CD4-positive, alpha-beta T cell treated with Interleukin-21 for 1 hour (primary cell): ENCODE measurements around the gene ADCY9.
"Not testable (repeated sequence)": the region's sequence is repeated elsewhere in the genome, so short reads cannot be mapped to it uniquely, and the experiment has no call there.

Experiments
- DNase-seq: peaks from one replicate; pipeline ENCODE4 v3.0.0-alpha.2; 2020

ADCY9 gene

DNA sequence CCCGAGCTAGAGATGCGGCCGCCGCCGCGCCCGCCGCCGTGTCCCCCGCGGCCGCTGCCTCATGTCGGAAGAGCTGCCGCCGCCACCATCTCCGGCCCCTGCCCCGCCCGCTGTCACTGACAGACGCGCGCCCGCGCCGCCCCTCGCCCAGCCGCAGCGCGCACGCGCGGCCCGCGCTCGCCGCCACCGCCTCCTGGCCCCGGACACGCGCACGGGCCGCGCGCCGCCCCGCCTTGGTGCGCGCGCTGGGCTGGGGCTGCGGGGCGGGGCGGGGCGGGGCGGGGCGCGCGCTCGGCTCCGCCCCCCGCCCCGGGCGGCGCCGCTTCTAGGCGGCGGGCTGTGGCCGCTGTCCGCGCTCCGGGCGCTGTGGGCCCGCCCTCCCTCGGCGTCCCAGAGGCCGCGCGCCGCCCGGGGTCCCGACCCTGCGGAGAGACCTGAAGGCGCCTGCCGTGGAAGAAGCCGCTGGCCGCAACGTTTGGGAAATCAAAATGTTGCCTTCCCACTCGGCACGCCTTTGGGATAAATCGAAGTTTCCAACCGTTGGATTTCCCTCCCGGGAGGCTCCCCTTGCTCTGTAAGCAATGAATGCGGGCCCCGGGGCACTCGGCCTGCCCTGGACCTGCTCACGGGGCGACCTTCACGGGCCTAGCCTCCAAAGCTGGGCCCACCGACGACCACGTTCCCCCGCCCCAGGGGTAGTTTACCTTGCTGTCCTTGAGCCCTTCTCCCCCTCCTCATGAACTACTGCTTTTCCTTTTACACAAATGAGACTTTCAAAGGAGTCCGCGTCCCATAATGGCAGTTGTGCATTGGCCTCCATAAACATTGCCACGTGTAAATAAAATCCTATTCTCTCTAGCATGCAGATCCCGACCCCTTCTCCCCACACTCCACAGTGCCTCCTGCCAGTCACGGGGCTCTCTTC is at the start of gene ADCY9:
ADCY9 (minus strand) TSS at position 118 of the 925 bp plus-strand sequence. CDS start 1,000 bp downstream, outside the sequence.
- peak; percentile 86 for DNase-seq

DNA sequence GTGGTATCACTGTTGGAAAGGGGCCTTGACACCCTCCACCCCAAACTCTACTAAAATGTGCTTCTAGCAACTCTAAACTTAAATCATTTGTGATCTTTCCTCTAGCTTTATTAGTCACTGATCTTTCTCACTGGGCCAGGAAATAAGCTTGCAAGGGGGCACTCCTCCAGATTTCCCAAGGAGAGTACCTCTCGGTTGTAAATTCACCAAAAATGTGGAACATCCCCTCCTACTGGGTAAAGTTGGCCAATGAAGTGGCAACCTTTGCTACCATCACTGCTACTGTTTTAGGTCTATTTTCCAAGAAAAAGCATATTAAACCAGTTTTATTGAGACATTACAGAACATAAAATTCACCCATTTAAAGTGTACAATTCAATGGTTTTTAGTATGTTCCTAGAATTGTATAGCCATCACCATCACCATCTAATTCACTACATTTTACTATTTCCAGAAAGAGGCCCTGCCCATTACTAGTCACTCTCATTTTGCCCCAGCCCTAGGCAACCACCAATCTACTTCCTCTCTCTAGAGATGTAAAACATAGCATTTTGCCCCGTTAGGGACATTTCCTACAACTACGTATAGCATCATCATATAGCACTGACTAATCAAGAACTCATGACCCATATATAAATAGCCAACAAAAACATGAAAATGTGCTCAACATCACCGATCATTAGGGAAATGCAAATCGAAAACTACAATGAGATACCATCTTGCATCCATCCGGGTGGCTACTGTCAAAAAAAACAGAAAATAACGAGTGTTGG is 44.6 kb upstream of the ADCY9 start:
- DNase-seq, result peak; percentile 2

DNA sequence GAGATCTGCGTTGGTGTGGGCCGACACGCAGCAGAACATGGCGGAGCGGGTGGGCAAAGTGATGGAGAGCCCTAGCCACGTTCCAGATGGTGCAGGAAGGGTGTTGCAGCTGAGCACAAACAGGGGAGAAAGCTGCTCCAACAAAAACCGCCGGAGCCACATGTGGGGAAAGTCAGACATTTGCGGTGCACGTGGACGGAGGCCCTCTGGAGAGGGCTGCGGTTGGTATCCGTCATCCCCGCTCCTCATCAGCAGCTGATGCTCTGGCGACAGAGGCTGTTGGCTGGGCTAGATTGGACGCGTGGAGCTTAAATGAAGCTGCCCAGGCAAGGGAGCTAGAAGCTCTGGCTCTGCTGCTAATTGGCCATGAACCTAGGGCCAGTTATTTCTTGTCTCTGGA is 43.5 kb upstream of the ADCY9 start:
- DNase-seq, result no peak

DNA sequence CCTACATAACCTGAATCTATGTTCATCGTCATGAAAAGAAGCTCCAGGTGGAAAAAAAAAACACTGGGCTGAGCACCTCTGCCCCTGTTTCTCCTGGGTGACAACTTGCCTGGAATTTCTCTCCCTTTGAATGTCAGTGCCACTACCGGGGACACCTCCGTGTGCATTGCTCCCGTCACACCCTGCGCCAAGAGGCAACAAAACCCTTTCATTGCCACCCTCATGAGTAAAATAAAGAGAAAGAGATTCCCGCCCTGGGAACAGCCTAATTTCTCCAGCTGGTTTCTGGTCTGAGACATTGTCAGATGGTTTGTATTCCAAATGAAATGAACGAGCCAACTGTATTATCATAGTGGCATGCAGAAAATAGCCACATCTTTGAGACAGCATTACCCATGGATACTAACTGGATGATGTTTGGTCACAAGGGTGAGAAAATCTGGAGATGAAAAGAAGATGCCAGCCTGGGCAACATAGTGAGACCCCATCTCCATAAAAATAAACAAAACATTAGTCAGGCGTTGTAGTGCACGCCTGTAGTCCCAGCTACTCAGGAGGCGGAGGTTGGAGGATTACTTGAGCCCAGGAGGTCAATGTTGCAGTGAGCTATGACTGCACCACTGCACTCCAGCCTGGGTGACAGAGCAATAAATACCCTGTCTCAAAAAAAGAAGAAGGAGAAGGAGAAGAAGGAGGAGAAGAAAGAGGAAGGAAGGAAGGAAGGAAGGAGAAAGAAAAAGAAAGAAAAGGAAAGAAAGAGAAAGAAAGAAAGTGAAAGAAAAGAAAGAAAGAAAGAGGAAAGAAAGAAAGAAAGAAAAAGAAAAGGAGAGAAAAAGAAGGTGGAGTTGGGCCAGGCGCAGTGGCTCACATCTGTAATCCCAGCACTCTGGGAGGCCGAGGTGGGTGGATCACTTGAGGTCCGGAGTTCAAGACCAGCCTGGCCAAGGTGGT is 42.2 kb upstream of the ADCY9 start:
- no peak for DNase-seq

DNA sequence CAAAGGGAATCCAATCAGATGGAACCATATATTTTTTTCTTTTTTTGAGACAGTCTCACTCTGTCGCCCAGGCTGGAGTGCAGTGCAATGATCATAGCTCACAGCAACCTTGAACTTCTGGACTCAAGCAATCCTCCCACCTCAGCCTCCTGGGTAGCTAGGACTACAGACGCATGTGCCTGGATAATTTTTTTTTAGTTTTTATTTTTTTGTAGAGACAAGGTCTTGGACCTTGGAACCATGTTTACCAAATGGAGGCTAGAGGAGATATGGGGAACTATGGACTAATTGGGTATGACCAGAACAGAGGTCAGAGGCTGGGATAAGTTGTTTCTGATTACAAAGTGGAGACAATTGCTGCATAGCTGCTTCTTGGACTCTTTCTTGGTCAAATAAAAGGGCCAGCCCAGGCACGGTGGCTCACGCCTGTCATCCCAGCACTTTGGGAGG is 41.2 kb upstream of the ADCY9 start:
- DNase-seq, result no peak

DNA sequence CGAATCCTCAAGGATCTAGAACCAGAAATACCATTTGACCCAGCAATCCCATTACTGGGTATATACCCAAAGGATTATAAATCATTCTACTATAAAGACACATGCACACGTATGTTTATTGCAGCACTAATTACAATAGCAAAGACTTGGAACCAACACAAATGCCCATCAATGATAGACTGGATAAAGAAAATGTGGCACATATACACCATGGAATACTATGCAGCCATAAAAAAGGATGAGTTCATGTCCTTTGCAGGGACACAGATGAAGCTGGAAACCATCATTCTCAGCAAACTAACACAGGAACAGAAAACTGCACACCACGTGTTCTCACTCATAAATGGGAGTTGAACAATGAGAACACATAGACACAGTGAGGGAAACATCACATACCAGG is 40.3 kb upstream of the ADCY9 start:
- DNase-seq, result not testable (repeated sequence)

DNA sequence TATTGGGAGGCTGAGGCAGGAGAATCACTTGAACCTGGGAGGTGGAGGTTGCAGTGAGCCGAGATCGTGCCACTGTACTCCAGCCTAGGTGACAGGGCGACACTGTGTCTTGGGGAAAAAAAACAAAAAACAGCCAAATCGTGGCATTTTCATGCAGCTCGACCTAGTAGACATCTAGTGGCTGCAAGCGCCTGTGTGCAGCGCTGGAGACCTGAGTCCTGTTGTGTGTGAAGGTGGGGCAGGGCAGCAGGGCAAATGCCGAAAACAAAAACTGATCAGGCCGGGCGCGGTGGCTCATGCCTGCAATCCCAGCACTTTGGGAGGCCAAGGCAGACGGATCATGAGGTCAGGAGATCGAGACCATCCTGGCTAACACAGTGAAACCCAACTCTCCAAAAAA is 37.1 kb upstream of the ADCY9 start:
- DNase-seq, result not testable (repeated sequence)

DNA sequence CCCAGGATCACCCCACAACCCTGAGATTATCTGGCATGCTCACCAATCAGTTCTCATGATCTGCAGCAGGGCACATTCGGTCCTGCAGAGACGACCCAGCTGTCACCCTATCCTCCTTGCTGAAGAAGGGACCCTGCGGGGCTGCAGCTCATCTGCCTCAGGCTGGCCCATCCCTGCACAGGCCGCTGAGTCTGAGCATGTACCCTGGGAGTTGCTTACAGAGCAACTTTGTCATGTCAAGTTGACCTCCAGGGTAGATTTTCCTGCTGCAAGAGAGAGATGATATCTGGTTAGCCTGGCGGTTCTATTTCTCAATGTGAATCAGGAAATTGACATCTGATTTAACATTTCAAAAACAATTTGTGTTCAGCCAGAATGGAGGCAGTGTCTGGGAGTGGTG is 36.0 kb upstream of the ADCY9 start:
- DNase-seq, result no peak

DNA sequence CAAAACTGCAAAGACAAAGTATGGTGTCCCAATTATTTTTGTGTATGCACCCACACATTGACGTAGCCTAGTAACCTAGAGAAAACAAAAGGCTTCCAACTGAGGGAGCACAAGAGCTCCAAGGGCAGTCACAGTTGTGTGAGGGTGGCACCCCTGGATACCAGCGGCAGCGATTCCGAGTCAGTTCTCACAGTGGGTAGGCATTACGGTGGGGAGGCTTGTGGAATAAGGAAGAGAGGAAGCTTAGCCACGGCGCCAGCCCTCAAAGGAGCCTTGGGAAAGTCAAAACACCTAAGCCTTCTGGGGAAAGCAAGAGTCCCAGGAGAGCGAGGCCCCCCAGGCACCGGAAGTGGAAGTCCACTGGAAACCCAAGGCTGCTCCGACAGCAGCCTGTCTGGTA is 31.0 kb upstream of the ADCY9 start:
- DNase-seq, result no peak

DNA sequence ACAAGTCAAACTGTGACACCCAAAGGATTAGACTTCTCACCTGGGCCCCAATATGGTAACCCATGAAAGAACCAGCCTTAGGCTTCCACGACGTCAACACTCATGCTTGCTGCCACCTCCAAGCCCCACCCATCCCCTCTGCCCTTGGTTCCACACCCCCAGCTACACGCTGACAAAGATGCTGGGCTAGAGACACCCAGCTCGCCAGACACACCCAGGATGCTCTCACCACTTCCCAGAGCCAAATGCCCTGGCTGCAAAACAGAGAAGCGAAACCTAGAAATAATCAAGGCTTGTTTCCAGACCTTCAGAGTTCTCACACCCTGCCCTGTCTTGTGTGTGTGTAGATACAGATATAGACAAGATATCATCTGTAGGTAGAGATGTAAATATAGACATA is 26.0 kb upstream of the ADCY9 start:
- DNase-seq, result peak; percentile 77

DNA sequence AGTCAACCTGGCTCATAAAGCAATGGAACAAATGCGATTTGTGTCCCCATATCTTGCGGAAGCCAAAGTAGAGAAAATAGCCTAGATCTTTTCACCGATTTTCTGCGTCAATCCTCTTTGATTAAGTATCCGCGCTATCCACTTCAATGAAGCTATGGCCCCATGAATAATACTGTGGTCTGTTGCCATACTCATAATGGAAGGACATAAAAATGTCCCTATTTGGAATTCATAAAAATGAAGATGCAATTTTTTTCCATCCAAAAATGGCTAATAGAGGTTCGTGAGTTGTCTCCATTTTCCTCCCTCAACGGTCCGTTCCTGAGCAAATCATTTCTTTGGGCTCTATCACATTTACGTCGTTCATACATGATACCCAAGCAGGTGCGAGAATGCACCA is 25.4 kb upstream of the ADCY9 start:
- DNase-seq, result no peak

DNA sequence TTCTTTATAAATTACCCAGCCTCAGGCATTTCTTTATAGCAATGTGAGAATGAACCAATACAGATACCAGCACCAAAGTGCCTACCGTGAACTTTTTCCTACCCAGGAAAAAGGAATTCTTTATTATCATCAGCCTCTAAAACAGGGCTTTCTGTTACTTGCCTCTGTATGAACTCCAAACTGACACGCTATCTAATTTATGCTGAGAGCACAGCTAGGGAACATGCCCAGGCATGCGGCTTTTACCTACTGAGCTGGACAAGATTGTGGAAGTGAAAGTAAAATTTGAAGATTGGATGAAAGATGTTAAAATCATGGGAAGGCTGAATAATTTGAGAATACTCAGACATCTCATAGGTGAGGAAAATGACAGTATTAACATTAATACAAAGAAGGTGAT is 24.4 kb upstream of the ADCY9 start:
- DNase-seq, result no peak

DNA sequence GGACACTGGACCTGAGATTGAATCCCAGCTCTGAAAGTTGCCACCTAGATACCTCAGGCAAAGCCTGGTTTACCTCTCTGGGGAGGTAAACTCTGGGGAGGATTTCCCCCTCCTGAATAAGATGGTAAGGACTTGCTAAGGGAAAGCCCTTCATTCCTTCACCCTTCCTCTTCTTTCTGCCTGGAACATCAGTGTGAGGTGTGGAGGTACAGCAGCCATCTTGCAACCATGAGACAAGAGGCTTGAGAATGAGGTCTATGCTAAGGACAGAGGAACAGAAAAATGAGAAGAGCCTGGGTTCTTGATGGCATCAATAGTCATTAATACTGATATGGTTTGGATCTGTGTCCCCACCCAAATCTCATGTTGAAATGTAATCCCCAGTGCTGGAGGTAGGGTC is 23.7 kb upstream of the ADCY9 start:
- DNase-seq, result no peak

DNA sequence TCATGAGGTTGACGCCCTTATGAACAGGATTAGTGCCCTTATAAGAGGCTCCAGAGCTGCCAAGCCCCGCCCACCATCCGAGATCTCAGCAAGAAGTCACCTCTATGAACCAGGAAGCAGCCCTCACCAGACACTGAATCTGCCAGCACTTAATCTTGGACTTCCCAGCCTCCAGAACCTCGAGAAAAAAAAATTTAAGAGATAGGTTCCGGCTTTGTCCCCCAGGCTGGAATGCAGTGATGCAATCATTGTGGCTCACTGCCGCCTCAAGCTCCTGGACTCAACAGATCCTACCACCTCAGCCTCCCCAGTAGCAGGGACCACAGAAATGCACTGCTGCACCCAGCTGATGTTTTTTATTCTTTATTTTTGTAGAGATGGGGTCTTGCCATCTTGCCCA is 22.5 kb upstream of the ADCY9 start:
- DNase-seq, result no peak

DNA sequence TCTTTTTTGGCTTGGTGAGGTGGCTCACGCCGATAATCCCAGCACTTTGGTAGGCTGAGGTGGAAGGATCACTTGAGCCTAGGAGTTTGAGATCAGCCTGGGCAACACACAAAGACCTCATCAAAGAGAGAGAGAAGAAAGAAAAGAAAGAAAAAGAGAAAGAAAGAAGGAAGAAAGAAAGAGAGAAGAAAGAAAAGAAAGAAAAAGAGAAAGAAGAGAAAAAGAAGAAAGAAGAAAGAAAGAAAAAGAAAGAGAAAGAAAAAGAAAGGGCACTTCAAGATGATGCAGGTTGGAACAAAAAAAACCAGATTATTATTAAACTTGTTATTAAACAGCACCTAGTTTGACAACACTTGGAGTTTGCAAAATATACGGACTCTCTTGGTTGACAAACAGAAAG is 21.2 kb upstream of the ADCY9 start:
- no peak for DNase-seq

DNA sequence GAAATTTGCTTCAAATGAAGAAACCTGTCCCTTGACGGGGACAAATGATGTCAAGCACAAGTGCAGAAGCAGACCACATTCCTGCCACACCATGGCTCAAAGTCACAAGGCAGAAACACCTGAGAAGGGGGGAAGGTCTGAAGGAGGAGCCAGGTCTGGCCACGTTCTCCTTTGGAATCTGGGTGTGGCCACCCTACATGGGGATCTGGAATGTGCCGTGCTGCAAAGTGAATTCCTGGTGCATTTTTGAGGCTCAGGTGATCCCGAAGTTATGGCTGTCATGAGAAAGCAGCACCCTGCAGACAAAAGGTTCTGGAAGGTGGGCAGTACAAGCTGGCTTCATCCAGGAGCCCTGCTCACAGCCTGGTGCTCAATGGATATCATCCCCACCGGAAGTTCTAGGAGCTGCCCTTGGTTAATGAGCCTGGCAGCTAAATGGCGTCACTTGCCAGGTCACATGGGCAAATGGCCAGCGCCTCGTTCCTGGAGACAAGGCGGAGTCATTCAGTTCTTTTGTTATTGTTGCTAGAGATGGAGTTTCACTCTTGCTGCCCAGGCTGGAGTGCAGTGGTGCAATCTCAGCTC is 20.1 kb upstream of the ADCY9 start:
- DNase-seq, result no peak

DNA sequence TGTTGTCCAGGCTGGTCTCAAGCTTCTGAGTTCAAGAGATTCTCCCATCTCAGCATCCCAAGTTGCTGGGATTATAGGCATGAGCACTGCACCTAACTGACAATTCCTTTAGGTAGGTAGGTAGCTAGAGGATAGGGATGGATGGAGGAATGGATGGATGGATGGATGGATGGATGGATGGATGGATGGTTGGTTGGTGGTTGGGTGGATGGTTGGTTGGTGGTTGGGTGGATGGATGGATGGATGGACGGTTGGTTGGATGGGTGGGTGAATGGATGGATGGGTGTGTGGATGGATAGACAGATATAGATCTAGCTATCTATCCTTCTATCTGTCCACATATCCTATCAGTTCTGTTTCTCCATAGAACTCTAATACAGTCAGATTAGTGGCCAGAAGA is 19.3 kb upstream of the ADCY9 start:
- DNase-seq, result no peak

DNA sequence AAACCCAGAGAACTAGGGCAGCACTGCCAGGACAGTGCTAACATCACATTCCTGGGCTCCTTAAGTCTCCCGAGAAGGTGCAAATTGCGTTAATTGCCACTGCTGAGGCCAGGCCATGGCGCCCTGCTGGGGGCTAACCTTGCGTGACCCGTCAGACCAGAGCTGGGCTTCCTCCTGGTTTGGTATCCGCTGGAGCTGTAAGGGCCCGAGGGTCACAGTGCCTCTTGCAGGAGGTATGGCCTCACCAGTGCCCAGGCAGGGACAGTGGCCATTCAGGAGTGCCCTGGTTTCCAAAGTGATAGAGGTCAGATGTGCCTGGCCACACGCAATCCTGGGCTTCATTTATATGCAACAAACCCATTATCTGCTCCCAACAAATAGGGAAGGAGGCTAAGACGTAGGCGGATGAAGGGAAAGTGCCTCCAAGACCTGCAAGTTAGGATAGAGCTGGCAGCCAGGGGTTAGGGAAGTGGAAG is 17.7 kb upstream of the ADCY9 start:
- no peak for DNase-seq

DNA sequence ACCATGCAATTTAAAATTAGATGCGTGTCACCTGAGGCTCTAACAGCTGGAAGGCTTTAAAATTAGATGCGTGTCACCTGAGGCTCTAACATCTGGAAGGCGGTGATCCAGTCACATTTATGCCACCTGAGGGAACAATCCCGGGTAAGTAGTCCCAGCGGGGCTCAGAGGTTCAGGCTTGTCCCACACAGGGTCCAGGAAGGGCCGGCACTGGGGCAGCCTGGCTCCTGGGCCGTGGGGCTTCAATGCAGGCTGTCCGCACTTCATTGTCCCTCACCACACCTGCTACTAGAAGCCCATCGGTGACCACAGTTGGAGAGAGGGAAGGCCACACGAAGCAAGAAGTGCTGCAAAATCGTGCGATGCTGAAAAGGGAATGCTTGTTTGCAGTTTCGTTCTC is 15.4 kb upstream of the ADCY9 start:
- no peak for DNase-seq

DNA sequence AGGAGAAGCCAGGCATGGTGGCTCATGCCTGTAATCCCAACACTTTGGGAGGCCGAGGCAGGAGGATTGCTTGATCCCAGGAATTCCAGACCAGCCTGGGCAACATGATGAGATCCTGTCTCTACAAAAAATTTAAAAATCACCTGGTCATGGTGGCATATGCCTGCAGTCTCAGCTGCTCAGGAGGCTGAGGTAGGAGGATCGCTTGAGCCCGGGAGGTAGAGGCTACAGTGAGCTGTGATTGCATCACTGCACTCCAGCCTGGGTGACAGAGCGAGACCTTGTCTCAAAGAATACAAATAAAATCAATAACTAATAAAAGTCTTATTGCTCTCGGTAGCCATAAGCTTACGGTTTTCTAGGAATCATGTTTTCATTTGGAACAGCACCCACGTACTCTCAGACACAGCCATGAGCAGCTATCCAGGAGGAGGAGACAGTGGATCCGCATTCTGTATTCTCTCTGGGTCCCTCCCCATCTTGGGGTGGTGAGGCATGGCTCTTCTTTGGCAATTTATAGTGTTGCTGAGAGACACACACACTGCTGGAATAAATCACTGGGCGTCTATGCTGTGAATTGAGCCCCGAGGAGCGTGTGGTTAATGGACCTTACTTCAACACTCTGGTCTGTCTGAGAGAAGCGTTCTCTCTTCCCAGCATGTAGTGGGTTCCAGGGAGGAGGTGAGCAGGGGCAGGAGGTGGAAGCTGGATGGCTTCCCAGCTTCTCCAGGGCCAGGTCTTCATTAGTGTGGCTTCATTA is 8.5 kb upstream of the ADCY9 start:
- DNase-seq, result no peak

DNA sequence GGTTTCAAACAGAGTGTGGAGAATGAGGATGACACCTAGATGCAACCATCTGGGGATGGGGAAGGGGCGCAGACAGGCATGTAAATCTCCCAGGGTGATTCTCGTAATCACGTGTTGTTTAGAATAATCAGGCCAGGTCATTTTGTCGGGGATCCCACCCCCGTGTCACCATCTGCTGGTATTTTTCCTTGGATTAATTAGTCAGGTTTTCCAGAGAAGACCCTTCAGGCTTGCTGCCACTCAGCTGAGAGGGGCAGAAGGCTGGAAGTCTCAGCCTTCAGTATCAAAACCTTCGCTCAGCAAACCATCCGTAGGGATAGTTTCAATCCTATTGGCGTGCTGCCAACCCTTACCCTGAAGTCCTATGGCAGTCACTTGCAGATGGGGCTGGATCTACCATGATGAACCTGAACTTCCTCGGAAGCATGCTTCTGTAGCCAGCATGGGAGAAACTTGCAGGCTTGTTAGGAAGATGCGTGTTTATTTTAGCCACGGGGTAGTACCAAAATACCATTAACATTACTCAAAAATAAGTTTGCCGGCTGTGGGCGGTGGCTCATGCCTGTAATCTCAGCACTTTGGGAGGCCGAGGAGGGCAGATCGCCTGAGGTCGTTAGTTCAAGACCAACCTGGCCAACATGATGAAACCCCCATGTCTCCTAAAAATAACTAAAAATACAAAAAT is 7.5 kb upstream of the ADCY9 start:
- DNase-seq, result no peak
